HG03378 (cell line): Measurements from ENCODE around the gene TUBB8.
"Not testable (repeated sequence)": the region's sequence is repeated elsewhere in the genome, so short reads cannot be mapped to it uniquely, and the experiment has no call there.

ENCODE experiments used
- ATAC-seq: cut with Tn5 transposase; IDR thresholded peaks from one replicate; pipeline ENCODE4 v1.9.1; 2021; ENCODE audit warnings: mild to moderate bottlenecking, moderate library complexity; ENCODE audit not compliant: unreplicated experiment

The TUBB8 gene

DNA sequence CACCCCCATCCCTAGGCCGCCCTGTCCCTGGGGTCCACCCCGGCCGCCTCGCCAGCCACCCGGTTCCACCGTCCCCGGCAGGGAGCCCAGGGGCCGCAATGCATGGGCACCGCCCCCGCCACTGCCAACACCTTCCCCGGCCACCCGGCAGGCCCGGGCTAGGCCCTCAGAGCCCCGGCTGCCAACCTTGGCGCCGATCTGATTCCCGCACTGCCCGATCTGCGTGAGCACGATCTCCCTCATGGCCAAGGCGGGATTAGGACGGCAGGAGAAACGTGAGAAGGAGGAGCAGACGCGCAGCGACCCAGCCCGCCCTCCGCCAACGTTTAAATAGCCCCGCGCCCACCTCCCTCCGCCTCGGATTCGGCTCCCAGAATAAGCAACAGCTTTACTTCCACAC lies at the start of gene TUBB8:
Gene TUBB8 (minus strand): TSS at position 301 of the 400 bp plus-strand sequence. CDS start 58 bp downstream, at position 243.
- ATAC-seq: no peak

DNA sequence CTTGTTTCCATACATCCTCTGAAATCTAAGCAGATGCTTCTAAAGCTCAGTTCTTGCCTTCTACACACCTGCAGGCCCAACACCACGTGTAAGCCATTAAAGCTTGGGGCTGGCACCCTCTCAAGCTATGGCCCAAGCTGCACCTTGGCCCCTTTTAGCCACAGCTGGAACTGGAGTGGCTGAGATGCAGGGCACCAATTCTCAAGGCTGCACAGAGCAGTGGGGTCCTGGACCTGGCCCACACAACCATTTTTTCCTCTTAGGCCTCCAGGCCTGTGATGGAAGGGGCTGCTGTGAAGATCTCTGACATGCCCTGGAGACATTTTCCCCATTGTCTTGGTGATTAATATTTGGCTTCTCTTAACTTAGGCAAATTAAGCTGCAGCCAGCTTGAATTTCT lies 47.4 kb upstream of the TUBB8 start:
- no peak for ATAC-seq

DNA sequence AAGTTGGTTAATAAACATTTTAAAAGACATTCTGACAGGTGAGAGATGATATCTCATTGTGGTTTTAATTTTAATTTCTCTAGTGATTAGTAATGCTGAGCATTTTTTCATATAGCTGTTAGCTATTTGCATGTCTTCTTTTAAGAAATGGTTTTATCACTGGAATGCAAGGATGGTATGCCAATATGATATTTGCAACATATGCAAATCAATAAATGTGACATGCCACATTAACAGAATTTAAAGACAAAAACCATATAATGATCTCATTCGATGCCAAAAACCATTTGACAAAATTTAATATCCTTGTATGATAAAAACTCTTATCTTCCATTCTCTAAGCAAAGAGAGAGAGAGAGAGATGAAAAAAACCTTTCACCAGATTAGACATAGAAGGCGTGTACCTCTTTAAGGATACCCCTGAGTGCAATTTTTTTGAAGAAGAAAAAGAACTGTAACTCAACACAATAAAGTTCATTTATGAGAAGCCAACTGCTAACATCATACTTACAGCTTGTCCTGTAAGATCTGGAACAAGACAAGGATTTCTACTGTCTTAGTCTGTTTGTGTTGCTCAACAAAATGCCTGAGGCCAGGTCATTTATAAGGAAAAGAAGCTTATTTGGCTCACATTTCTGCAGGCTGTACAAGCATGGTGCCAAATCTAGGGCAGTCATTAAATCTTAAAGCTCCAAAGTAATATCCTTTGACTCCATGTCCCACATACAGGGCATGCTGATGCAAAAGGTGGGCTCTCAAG lies 46.4 kb upstream of the TUBB8 start:
- no peak for ATAC-seq

DNA sequence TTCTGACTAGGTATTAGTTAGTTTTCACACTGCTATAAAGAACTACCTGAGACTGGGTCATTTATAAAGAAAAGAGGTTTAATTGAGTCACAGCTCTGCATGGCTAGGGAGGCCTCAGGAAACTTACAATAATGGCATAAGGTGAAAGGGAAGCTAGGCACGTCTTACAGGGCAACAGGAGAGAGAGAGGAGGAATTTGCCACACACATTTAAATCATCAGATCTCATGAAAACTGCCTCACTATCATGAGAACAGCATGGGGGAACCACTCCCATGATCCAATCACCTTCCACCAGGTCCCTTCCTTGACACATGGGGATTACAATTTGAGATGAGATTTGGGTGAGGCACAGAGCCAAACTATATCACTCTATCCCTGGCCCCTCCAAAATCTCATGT lies 45.5 kb upstream of the TUBB8 start:
- ATAC-seq: no peak

DNA sequence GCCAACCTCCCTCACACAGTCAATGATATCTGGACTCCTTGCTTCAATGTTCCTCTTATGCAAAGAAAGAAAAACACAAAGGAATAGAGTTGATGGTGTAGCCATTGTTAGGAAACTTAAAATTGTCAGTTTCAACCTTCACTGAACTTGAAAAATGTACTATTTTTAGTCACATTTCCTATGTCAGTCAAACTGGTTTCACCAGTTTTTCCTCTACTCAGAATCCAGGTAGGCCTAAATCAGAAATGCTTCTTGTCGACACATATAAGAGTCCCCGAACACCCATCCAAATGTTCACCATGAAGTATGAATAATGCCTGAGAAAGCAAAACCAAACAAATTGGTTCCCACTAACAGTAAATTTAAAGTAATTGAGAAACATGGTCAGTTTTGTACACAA lies 43.8 kb upstream of the TUBB8 start:
- no peak for ATAC-seq

DNA sequence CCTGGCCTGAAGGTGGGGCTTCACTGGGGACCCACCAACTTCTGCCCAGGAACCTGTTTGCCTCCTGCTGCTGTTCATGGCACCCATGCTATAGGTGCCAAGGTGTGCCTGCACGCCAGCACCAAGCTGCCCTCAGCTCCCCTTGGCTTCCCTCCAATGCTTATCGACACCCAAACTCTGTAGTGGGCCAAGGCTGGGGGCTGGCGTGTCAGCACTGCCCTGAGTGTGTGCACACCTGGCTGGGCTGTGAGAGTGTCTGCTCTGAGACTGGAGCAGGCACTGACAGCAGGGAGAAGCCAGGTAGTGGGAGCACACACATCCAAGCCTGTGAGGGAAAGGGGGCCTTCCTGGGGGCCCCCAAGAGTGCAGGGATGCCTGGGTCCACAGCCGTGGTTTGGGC lies 43.1 kb upstream of the TUBB8 start:
- no peak for ATAC-seq

DNA sequence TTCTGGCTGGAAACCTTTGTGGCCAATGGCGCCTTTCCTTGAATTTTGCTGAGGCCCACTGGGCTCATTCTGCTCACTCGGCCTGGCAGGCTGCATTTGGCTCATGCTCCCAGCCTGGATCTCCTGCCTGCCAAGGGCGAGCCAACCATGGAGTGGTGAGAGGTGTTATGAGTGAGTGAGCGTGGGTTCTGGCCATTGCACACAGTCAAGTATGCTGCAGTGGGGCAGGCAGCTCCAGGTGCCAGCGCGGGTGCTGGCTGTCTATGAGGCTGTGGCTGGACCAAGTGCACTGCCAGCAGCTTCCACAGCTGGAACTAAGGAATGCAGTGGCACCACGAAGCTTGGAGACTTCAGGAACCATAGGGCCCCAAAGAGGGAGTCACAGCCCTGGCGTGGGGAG lies 42.2 kb upstream of the TUBB8 start:
- ATAC-seq: no peak

DNA sequence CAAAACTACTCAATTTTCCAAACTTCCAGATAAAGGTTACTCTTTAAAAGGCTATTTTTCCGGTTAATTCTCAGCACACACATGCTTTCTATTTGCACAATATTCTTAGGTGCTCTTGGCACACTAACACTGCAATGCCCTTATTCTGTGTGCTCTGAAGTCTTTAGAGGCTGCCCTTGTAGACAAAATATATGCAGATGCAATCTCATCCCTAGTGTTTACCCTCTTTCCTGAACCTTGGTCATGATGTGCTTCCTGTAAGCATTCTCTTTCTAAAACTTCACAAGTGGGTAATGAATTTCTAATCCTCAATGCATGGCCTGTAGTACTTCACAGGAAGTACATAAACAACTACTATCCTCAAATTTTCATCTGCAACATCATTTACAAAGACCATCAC lies 41.1 kb upstream of the TUBB8 start:
- ATAC-seq: no peak

DNA sequence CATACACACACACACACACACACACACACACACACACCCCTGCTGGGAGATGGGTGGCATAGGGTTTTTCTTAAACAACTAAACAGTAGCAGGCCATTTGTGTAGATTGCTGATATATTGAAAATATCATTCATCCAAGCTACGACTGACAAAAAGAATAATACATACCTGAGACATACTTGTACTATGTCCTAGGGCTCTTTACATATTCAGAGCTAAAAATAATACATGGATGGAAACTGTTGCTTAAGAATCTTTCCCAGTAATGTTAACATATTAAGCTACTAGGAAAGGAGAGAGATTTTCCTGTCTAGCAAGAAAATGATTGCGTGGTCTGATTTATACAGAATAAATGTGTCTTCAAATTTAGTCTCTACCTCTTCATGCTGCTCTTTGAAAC lies 40.2 kb upstream of the TUBB8 start:
- ATAC-seq: no peak

DNA sequence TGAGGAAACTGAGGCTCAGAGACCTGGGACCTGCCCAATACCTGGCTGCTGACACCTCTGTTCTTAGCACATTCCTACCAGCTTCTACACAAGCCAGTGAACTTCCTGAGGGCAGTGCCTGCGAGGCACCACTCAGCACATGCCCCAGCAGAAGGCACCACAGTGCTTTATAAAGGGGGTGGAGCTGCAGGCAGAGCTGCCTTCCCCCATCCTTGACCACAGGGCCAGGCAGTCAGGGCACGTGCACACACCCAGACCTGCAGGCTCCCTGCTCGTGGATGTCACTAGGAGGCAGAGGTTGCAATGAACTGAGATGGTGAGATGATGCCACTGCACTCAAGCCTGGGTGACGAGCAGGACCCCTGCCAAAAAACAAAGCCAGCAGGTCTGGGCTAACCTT lies 39.2 kb upstream of the TUBB8 start:
- ATAC-seq: no peak

DNA sequence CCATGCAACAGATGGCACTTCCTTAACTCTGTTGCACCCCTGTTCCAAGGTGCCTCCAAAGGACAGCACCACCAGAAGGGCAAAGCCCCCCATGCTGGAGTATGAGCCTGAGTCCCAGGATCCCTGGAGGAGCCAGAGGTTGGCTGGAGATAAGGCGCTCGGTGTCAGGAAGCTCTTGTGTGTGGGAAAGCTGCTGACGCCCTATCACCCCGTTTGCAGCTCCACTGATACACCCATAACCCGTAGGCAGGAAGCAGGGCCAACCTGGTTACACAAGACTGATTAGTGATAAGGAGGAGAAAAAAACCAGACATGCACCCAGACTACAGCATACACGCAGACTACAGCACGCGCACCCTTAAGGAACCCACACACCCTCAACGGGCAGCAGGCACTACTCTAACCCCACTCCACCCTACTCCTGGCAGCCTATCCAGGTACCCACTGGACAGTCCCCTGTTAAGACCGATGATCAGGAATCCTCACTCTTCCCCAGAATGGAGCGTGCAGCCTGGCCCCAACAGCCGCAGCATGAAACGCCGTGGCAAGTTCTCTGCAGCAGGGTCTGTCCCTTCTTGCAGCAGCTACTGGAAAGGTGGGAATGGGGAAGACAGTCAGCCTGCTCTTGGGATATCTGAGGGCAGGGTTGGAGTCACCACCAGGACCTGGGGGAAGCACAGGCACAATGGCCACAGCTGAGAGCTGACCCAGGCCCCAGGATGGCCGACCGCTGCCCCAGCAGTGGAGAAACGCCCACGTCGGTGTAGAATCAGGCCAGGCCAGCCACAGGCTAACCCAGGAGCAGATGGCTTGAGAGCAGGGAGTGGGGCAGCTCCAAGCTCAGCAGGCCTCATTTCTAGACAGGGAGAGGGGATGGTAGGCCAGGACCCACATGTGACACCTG lies 38.3 kb upstream of the TUBB8 start:
- no peak for ATAC-seq

DNA sequence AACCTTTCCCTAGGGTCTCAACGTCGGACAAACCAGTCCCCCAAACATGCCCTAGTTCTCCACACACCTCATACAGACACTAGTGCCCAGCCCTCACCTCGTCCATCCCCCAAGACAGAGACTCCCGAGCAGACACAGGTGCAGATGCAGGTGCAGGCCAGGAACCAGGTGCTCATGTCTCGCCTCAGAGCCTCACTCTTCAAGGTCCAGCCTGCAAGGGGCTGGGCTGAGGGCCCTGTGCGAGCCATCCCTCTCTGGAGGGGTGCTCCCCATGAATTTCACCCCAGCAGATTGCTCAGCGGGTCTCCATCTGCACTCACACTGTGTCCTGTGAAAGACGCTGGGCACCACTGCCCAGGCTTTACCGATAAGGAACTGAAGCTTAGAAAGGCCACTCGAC lies 36.9 kb upstream of the TUBB8 start:
- ATAC-seq: no peak

DNA sequence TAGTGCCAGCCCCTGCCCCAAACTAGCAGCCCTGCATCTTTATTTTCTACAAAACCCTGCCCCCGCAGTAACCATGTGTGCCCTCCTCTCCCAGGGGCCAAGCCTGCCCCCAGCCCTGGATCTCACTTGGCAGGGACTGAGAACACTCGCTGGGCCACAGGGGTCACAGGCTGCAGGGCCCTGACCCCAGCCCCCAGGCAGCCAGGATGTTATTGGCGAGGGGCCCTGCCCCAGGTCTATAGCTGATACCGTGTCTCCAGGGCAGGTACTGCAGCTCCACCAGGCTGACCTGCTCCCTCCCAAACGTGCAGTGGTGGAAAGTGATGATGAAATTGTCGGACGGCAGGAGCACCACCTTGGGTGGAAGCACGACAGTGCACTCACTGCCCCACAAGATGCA lies 35.9 kb upstream of the TUBB8 start:
- ATAC-seq: no peak

DNA sequence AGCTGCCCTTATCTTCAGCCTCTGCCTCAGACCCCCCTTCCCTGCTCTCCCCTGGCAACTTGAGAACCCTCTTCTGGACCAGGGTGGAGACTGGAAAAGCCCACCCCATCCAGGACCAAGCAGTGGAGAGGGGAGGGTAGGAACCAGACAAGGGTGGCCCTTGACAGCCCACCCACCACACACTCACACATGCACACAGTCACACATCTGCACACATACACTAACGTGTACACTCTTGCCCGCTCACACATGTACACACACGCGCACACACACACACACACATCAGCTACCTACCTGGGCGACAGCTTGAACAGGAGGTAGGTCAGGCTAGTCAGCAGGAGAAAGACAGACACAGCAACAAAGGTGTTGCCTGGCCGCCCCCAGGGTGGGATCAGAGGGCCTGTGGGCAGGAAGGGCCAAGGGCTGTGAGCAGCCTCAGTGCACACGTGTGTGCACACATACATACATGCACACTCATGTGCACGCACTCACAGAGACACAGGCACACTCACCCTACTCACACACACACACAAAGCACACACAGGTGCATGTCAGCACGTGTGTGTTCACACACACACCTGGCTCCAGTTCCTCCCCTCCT lies 34.9 kb upstream of the TUBB8 start:
- ATAC-seq: no peak

DNA sequence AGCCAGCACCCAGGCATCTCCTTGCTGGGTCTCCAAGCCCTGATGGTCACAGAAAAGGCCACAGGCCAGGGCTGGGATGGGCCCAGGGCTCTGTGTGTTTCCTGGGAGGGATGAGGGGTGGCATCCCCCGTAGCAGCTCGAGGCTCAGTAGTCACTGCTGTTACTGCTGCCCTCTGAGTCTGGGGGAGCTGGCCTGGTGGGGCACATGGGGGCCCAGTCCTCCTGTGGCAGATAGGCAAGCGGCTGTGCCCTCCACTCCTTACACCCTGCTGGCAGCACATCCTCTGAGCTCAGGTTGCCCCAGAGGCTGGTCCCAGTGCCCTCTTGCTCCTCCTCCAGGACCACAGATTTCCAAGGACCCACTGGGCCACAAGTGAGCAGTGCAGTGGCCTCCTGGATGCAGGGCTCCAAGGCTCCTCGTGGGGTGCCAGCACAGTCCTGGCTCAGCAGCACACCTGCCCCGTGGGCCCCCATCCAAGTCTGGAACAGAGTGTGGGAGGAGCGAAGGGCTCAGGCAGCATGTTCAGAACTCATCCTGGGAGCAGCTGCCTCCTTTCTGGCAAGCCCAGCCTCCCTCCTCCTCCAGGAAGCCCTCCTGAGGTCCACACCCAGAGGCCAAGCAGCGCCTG lies 31.5 kb upstream of the TUBB8 start:
- no peak for ATAC-seq

DNA sequence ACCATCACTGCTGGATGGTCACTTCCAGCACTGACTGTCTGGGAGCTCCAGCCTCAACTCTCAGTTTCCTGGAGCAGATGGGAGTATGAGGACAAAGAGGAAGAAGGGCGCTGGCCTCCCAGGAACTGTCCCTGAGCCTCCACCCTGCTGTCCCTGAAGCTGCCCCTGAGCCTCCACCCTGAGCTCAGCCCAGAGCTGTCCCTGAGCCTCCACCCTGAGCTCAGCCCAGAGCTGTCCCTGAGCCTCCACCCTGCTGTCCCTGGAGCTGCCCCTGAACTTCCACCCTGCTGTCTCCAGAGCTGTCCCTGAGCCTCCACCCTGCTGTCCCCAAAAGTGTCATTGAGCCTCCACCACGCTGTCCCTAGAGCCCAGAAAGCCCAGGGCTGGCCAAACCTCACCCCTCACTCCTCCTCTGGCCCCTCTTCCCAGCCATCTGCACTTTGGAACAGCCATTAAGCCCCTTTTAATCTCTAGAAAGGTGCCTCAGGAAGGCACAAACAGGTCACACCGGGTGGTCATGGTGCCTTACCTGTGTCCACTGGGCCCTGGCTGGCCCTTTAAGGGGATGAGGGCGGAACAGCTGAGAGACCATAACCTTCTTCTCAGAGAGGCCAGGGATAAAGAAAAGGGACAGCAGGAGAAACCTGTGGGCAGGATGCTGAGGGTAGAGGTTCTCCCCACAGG lies 30.6 kb upstream of the TUBB8 start:
- ATAC-seq: no peak

DNA sequence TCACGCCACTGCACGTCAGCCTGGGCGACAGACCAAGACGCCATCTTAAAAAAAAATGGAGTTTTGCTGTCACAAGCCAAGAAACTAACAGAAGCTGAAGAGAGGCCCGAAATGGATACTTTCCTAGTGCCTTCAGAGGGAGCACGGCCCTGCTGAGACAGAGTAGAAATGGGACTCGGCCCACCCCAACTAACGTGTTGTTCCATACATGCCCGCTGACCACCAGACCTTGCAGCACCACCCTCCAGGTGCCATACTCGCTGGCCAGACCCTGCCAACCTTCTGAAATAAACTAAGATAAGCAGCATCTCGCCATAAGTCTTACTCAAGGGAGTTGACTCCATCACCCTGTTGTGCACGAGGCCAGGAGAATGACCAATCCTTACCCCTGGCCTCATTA lies 29.5 kb upstream of the TUBB8 start:
- no peak for ATAC-seq

DNA sequence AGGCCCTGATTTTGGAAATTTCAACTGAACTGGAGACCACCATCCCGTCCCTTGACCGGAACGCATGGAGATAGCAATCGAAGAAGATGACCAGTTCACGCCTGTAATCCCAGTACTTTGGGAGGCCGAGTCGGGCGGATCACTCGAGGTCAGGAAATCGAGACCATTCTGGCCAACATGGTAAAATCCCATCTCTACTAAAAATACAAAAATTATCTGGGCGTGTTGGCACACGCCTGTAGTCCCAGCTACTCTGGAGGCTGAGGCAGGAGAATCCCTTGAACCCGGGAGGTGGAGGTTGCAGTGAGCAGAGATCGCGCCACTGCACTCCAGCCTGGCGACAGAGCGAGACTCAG lies 25.1 kb upstream of the TUBB8 start:
- not testable (repeated sequence) for ATAC-seq

DNA sequence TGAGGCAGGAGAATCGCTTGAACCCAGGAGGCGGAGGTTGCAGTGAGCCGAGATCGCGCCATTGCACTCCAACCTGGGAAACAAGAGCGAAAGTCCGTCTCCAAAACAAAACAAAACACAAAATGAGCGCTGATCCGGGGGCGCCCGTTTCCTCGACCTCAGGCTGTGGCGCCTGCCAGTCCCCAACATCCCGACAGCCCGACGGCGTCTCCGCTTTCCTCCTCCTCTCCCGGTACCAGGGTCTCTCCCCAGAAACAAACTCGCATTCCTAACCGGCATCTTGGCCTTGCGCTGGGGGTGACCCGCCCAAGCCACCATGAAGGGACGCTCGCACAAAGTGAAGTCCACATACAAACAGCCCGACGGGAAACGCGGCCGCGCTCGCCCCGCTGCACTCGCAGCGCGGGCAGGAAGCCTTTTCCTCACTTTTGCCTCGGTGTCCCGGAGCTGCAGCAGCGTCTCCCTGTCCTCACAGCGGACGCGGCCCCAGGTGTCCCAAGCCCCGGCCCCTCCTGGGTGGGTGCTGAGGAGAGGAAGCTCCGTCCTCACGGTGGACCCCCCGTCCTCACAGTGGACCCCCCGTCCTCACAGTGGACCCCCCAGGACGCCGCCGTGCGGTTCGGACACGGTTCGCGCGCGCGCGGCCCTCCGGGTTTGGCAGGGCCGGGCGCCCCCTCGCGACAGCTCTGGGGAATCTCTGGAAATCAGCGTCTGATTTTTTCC lies 24.6 kb upstream of the TUBB8 start:
- ATAC-seq: not testable (repeated sequence)

DNA sequence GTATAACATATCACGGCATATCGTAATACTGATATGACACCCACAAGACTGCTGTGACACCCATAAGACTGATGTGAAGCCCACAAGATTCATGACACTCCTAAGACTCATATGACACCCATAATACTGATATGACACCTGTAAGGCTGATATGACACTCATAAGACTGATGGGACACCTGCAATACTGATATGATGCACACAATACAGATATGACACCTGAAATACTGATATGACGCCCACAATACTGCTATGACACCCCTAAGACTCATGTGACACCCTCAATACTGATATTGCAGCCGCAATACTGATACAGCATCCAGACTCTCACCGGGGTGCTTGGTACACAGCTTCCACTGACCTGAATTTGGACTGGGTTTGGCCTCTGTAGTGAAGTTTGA lies 19.1 kb upstream of the TUBB8 start:
- ATAC-seq: not testable (repeated sequence)
